ENCODE measurements around the gene PRIMPOL. TPM values are rescaled to one million over a fixed set of nuclear protein-coding genes. Genes with fewer than 3 reads are reported as not detected.
"Not testable (repeated sequence)": the region's sequence is repeated elsewhere in the genome, so short reads cannot be mapped to it uniquely, and the experiment has no call there.

PRIMPOL gene
- total RNA-seq, 1 donor from 2014 or later, result 12.5 TPM

DNA sequence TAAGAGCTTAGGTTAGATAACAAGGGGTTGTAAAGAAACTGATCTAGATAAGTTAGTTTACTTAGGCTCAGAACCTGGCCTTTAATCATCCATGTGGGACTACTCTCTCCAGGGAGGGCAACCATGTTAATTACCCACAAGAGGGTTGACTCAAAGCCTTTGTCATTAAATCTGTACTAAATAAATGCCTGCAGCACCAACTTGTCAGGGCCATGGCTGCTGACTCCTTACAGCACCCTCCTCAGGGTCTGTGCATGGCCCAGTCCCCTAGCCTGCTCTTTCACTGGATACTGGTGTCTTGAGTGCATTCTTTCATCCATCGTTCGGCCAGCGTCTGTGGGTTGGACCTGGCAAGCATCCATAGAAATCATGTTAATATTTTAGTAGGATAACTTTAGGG, 35.0 kb upstream of the PRIMPOL start:
- Histone ChIP-seq H3K27ac (no peak overlapping the region), H3K4me1 (no peaks in the 10 kb centered on the region), H3K9me3 (no peaks in the 10 kb centered on the region), H3K4me3 (no peak overlapping the region), H3K36me3 (no peaks in the 10 kb centered on the region), H3K27me3 (no peaks in the 10 kb centered on the region)
- intact Hi-C loops (cut with DNase I), result no loop called here
- TF ChIP-seq, protein P1, sequence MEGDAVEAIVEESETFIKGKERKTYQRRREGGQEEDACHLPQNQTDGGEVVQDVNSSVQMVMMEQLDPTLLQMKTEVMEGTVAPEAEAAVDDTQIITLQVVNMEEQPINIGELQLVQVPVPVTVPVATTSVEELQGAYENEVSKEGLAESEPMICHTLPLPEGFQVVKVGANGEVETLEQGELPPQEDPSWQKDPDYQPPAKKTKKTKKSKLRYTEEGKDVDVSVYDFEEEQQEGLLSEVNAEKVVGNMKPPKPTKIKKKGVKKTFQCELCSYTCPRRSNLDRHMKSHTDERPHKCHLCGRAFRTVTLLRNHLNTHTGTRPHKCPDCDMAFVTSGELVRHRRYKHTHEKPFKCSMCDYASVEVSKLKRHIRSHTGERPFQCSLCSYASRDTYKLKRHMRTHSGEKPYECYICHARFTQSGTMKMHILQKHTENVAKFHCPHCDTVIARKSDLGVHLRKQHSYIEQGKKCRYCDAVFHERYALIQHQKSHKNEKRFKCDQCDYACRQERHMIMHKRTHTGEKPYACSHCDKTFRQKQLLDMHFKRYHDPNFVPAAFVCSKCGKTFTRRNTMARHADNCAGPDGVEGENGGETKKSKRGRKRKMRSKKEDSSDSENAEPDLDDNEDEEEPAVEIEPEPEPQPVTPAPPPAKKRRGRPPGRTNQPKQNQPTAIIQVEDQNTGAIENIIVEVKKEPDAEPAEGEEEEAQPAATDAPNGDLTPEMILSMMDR (IDR thresholded peaks at IDR 0.05), result no peak
- no peak for DNase-seq (ENCODE audit: low spot score in 2 of 2)

GRCh38 chr4:184616168-184616567, 33.4 kb upstream of the PRIMPOL start:
- intact Hi-C loops (cut with DNase I); H3K9me3 ChIP-seq; H3K4me1 ChIP-seq; DNase-seq (ENCODE audit: low spot score in 2 of 2); H3K27ac ChIP-seq; H3K4me3 ChIP-seq; H3K27me3 ChIP-seq; H3K36me3 ChIP-seq: not testable (repeated sequence)

DNA sequence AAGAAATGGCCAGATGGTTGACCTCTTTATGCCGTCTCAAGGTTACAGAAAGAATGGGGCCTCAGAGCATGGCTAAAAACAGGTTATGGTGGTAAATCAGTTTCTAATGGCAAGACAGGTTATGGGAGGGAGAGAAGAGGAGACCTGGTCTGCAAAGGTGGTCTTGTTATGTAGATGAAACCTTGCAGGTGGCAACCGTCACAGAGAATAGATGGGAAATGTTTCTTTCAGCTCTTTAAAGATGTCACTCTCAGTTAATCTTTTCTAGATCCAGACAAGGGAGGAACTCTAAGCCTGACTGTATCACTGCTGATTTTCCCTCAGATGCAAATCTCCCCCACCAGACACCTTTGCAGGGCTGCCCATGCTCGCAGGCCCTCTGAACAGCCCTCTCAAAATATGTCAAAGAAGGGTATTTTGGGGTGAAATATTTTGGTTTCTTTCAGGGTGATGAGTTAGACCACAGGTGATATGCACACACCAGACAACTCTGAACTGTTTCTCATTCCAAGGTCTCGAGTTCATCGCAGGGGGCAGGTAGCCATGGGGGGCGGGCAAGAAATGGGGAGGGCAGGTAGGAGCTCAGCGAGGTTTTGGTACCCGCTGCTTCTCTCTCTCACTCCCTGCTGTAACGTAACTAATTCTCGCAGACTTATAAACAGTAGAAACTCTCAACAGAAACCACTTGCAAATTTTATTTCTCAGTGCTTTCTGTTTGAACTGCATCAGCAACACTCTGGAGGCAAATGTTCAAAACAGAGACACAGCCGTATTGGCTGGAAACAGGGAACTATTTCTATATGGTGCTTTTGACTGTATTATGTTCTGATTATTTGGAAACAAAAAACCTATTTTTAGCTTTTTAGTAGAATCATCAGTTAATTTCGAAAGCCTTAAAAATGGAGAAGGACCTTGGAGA, 32.6 kb upstream of the PRIMPOL start:
- Histone ChIP-seq H3K36me3 (no peaks in the 10 kb centered on the region), H3K4me3 (no peak overlapping the region), H3K27ac (no peak overlapping the region), H3K27me3 (no peaks in the 10 kb centered on the region), H3K9me3 (no peaks in the 10 kb centered on the region), H3K4me1 (no peaks in the 10 kb centered on the region)
- TF ChIP-seq, protein P1 (IDR thresholded peaks at IDR 0.05), result no peak
- DNase-seq (ENCODE audit: low spot score in 2 of 2), result no peak
- intact Hi-C loops (cut with DNase I), result no loop called here

DNA sequence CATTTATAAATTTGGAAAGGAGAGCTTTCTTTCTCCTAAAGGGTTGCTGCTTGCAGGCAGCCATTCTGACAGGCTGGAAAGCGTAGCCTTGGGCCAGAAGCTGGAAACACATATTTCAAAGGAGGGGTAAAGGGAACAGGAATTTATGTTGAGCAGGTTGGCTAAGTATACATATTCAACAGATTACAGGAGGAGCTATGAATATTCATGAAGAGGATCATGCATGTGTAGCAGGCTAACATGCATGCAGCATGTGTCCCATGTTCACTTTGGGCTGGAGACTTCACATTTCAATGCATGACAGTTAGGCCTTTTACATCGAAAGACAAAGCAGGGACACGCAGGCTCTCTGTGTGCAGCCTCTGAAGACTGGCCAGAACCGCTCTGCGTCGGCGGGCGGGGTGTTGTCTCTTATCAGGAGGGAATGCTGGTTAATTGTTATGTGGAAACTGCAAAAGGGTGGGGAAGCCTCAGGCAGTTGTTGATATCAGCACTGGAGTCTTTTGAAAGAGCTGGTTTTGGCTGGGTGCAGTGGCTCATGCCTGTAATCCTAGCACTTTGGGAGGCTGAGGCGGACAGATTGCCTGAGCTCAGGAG, 31.8 kb upstream of the PRIMPOL start:
- intact Hi-C loops (cut with DNase I), result no loop called here
- Histone ChIP-seq H3K27me3 (no peaks in the 10 kb centered on the region), H3K4me1 (no peaks in the 10 kb centered on the region), H3K9me3 (no peaks in the 10 kb centered on the region), H3K27ac (no peak overlapping the region), H3K4me3 (no peak overlapping the region), H3K36me3 (no peaks in the 10 kb centered on the region)
- no peak for DNase-seq (ENCODE audit: low spot score in 2 of 2)
- TF ChIP-seq, protein P1 (IDR thresholded peaks at IDR 0.05), result no peak

GRCh38 chr4:184620212-184620867, 29.2 kb upstream of the PRIMPOL start:
- Histone ChIP-seq H3K4me1 (no peaks in the 10 kb centered on the region), H3K36me3 (peaks cover 0 to 5% of the 10 kb centered on the region in 2 donors), H3K27ac (no peak overlapping the region), H3K9me3 (no peaks in the 10 kb centered on the region), H3K27me3 (no peaks in the 10 kb centered on the region), H3K4me3 (no peak overlapping the region)
- intact Hi-C loops (cut with DNase I), result no loop called here
- TF ChIP-seq, protein P1 (IDR thresholded peaks at IDR 0.05), result no peak
- no peak for DNase-seq (ENCODE audit: low spot score in 2 of 2)

DNA sequence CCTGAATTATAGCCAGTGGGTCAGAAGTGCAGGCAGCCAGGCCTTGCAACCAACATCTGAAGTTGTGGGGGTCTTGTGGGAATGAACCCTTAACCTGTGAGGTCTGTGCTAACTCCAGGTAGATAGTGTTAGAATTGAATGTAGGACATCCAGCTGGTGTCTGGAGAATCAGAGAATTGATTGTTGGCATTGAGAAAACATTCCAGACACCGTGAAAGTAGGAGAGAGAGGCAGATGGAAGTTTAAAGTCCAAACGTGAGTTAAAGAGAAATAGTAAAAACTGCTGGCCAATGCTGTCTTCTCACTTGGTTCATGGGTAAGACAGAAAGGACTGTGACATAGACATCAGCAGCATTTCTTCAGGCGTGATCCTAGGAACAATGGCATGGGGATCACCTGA, 28.0 kb upstream of the PRIMPOL start:
- intact Hi-C loops (cut with DNase I), result no loop called here
- Histone ChIP-seq H3K27ac (no peak overlapping the region), H3K9me3 (no peaks in the 10 kb centered on the region), H3K36me3 (peaks cover under 1 to 9% of the 10 kb centered on the region in 2 donors), H3K27me3 (no peaks in the 10 kb centered on the region), H3K4me1 (no peaks in the 10 kb centered on the region), H3K4me3 (no peak overlapping the region)
- TF ChIP-seq, protein P1 (IDR thresholded peaks at IDR 0.05), result no peak
- DNase-seq (ENCODE audit: low spot score in 2 of 2), result no peak

GRCh38 chr4:184624504-184624903, 25.0 kb upstream of the PRIMPOL start:
- intact Hi-C loops (cut with DNase I); H3K27ac ChIP-seq; H3K27me3 ChIP-seq; DNase-seq (ENCODE audit: low spot score in 2 of 2); H3K9me3 ChIP-seq; H3K4me3 ChIP-seq; H3K4me1 ChIP-seq: not testable (repeated sequence)
- peaks cover 24 to 36% of the 10 kb centered on the region in 2 donors for H3K36me3 ChIP-seq

All from ascending aorta (tissue), 2 donors.